ENCODE measurements around the gene SHF.

Gene SHF

DNA sequence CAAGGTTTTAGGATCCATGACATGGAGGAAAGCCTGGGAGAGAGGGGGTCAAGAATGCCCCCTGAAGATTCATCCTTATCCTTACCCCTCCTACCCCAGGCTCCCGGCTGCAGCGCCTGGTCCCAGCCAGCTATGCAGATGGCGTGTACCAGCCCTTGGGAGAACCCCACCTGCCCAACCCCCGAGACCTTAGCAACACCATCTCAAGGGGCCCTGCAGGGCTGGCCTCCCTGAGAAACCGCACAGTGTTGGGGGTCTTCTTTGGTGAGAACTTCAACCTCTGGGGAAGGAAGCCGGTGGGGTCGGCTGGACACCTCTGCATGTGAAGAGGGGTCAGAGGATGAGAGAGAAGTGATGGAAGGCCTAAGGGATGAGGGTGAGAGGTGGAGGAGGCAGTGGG is 53.7 kb downstream of the SHF start:
- Histone ChIP-seq H3K36me3 (ENCODE audit: control insufficient read depth, insufficient read depth, low read length) (no peaks in the 10 kb centered on the region), H3K27me3 (replicated peaks; ENCODE audit: control insufficient read depth, insufficient read depth, low read length) (peaks cover 2% of the 10 kb centered on the region; the same call in 1 of the 2 replicates), H3K4me3 (replicated peaks; ENCODE audit: low read depth, low read length) (no peak overlapping the region)
- no peak for TF ChIP-seq CTCF (IDR thresholded peaks at IDR 0.05; ENCODE audit: insufficient read depth, low read length, poor library complexity, severe bottlenecking)
- DNase-seq (ENCODE audit: extremely low read depth, insufficient read length) = no peak

- Histone ChIP-seq H3K36me3 (ENCODE audit: control insufficient read depth, insufficient read depth, low read length) (no peaks in the 10 kb centered on the region), H3K27me3 (replicated peaks; ENCODE audit: control insufficient read depth, insufficient read depth, low read length) (peaks cover 2% of the 10 kb centered on the region; the same call in 1 of the 2 replicates), H3K4me3 (replicated peaks; ENCODE audit: low read depth, low read length) (no peak overlapping the region)
- no peak for DNase-seq (ENCODE audit: extremely low read depth, insufficient read length)
- TF ChIP-seq CTCF (IDR thresholded peaks at IDR 0.05; ENCODE audit: insufficient read depth, low read length, poor library complexity, severe bottlenecking) = no peak
These were observed 54.2 kb downstream of the SHF start for GRCh38 chr15:45133561-45133920.

- no peaks in the 10 kb centered on the region for H3K36me3 ChIP-seq (ENCODE audit: control insufficient read depth, insufficient read depth, low read length)
- no peak overlapping the region for H3K4me3 ChIP-seq (replicated peaks; ENCODE audit: low read depth, low read length)
- no peak for DNase-seq (ENCODE audit: extremely low read depth, insufficient read length)
- no peak for TF ChIP-seq CTCF (IDR thresholded peaks at IDR 0.05; ENCODE audit: insufficient read depth, low read length, poor library complexity, severe bottlenecking)
- H3K27me3 ChIP-seq (replicated peaks; ENCODE audit: control insufficient read depth, insufficient read depth, low read length) = peaks cover 2% of the 10 kb centered on the region; the same call in 1 of the 2 replicates
These were observed 54.8 kb downstream of the SHF start for GRCh38 chr15:45132844-45133560.

DNA sequence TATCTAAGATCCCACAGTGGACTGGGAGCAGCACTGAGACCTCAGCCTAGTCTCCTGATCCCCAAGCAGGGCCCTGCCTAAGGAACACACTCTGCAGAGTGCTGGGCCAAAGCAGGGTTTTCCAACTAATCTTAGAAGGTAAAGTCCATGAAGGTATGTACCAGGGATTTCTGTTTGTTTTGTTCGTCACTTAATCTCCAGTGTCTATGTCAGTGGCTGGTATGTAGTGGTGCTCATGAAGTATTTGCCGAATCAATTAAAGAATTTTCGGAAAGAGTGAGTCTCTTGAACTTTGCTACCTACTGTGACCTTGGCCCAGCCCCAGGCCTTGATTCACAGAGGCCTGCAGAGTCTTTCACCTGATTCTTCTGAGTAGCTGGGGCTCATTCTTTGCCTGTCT is 56.3 kb downstream of the SHF start:
- H3K4me3 ChIP-seq (replicated peaks; ENCODE audit: low read depth, low read length) = no peak overlapping the region
- no peak for TF ChIP-seq CTCF (IDR thresholded peaks at IDR 0.05; ENCODE audit: insufficient read depth, low read length, poor library complexity, severe bottlenecking)
- H3K27me3 ChIP-seq (replicated peaks; ENCODE audit: control insufficient read depth, insufficient read depth, low read length) = peaks cover 2% of the 10 kb centered on the region; the same call in 1 of the 2 replicates
- no peaks in the 10 kb centered on the region for H3K36me3 ChIP-seq (ENCODE audit: control insufficient read depth, insufficient read depth, low read length)
- no peak for DNase-seq (ENCODE audit: extremely low read depth, insufficient read length)

GRCh38 chr15:45130291-45131000 is 57.3 kb downstream of the SHF start:
- H3K27me3 ChIP-seq (replicated peaks; ENCODE audit: control insufficient read depth, insufficient read depth, low read length) = peaks cover 2% of the 10 kb centered on the region
- no peak overlapping the region for H3K4me3 ChIP-seq (replicated peaks; ENCODE audit: low read depth, low read length)
- TF ChIP-seq CTCF (IDR thresholded peaks at IDR 0.05; ENCODE audit: insufficient read depth, low read length, poor library complexity, severe bottlenecking) = no peak
- DNase-seq (ENCODE audit: extremely low read depth, insufficient read length) = no peak
- no peaks in the 10 kb centered on the region for H3K36me3 ChIP-seq (ENCODE audit: control insufficient read depth, insufficient read depth, low read length)

All from GM06990 (cell line).